GM21528 (cell line): ENCODE measurements around the gene TMEM42.

Experiments
- ATAC-seq: cut with Tn5 transposase; IDR thresholded peaks from one replicate; pipeline ENCODE4 v1.9.1; 2021; ENCODE audit warnings: mild to moderate bottlenecking, moderate library complexity; ENCODE audit not compliant: unreplicated experiment, low FRiP score

The TMEM42 gene

GRCh38 chr3:44870375-44871061 lies 8.8 kb downstream of the TMEM42 start:
- ATAC-seq: no peak

DNA sequence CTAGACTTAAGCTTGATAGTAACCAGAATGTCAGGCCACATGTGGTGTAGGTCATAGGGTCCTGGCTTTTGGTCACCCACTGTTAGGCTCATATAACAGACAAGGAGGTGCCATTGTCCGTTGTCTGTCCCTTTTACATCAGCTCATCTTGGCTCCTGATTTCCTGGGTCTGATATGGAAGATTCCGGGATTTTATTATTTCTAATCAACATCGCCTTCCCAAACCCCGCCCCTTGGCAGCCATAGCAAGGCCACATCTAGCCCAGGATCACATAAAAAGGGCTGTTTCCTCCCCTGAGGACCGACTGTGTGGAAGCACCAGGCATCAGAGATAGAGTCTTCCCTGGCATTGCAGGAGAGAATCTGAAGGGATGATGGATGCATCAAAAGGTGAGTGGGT lies 12.6 kb downstream of the TMEM42 start, which contains the start of gene TGM4:
TSS of gene TGM4 (plus strand) at position 301 of the 400 bp plus-strand sequence. CDS start at position 372, 71 bp downstream.
- ATAC-seq: no peak

DNA sequence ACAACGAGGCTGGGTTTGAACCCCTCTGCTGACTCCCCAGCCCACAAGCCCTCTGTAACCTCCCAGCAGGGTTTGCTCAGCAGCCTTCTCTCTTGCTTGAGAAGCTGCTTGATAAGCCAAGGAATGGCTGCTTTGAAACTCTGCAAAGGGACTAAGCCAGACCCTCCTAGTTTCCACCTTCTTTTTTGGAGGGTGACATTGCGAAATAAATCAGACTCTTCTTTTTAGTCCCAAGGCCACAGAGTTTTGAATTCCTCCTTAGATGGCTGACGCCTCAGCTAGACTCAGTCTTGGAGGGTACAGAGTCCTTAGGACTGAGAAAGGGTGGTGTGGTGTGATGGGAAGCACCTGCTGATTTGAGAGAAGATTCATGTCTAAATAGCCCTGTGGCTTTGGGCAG lies 13.9 kb downstream of the TMEM42 start:
- ATAC-seq: no peak

DNA sequence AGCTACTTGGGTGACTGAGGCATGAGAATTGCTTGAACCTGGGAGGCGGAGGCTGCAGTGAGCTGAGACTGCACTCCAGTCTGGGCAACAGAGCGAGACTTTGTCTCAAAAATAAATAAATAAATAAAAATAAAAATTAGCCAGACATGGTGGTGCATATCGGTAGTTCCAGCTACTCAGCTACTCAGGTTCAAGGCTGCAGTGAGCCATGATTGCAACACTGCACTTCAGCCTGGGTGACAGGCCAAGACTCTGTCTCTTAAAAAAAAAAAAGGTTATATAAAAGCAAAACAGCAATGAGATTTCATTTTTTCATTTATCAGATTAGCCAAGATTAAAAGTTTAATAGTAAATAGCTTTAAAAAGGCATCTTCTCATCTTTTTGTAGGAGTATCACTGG lies 15.6 kb downstream of the TMEM42 start:
- no peak for ATAC-seq

DNA sequence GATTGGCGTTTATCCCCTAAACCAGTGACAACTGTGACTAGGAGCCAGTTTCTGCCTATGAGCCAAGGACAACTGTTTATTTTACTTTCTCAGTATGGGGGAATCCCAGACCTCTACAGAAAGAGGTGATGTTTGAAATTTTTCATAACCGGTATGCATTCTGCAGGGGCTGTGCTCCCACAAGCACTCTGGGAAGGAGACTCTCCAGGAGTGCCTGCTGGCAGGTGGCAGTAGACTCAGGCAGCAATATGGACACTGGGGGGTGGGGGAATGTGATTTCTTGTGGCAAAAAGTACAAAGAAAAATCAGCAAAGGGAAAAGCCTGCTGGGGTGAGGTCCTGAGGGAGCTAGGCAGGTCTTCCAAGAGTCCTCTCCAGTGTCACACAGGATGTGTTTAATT lies 18.6 kb downstream of the TMEM42 start:
- no peak for ATAC-seq

DNA sequence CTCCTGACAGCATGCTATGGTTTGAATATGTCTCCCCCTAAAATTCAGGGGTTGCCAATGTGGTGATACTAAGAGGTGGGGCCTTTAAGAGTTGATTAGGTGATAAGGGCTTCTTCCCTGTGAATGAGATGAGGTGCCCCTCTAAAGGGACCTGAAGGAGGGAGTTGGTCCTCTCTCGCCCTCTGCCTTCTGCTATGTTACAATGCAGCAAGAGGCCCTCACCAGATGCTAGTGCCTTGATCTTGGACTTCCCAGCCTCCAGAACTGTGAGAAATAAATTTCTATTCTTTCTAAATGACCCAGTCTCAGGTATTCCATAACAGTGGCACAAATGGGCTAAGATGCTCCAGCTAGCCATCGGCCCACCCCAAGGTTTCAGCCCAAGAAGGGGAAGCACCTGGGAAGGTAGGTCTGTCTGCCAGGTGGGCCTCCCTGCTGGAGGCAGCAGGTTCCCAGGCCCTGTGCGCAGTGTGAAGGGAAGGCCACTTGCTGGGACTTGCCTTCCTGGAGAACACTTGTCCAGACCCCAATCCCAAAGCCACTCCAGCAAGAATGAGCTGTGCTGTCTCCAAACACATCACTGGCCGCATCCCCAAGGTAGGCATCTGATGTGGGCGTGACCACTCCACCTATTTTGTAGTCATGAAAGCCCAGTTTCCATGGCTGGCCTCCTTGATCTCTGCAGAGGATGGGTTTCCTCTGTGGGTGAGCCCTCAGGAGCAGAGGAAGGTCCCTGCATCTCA lies 21.7 kb downstream of the TMEM42 start:
- no peak for ATAC-seq

DNA sequence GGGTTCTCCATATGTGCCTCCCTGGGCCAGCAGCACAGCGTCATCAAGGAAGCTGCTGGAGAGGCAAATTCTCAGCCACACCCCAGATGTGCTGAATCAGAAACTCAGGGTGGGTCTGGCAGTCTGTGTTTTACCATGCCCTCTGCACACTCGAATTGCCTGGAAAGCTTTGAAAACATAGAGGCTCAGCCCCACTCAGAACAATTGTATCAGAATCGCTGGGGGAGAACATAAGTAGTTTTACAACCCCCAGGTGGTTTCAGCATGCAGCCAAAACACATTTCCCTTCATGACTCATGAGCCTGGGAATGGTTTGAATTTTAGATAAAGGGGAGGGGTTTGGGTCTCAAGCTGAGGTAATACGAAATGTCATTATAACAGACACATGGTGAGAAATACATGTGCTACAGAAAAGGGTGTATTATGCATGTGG lies 22.3 kb downstream of the TMEM42 start:
- ATAC-seq: no peak

- no peak for ATAC-seq
Measured at GRCh38 chr3:44885618-44886017, 23.9 kb downstream of the TMEM42 start.

DNA sequence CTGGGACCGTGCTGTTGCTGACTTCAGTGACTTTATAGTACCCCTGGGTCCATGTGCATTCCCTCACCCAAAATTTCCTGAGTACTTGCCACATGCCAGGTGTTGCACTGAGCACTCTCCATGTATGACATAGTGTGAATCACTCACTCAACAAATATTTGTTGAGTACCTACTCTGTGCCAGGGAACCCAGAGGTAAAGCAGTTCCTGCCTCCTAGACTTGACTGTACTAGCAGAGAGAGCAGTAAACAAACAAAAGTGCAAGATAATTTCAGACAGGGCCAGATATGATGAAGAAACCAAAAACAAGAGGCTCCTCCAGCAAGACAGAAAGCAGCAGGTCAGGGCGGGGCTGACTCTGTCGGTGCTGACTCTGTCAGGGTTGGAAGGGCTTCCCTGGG lies 24.8 kb downstream of the TMEM42 start:
- ATAC-seq: no peak

DNA sequence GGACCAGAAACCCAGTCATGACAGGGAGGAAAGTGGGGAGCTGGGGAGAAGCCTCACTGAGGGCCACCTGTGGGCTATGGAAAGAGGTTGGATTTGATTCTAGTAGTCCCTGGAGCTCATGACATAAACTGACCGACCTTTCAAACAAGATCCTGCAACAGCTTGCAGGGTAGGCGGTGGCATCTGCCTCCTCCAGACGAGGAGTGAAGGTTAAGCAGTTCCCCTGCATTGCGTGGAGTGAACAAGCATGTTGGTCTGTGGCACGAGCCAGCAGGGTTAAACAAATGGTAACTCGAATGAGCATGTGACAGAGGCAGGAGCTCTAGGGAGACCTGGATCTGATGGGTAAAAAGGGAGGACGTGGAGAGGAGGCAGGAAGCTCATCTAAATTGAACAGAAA lies 25.4 kb downstream of the TMEM42 start:
- ATAC-seq: no peak

GRCh38 chr3:44890258-44890657 lies 28.5 kb downstream of the TMEM42 start:
- ATAC-seq: no peak

DNA sequence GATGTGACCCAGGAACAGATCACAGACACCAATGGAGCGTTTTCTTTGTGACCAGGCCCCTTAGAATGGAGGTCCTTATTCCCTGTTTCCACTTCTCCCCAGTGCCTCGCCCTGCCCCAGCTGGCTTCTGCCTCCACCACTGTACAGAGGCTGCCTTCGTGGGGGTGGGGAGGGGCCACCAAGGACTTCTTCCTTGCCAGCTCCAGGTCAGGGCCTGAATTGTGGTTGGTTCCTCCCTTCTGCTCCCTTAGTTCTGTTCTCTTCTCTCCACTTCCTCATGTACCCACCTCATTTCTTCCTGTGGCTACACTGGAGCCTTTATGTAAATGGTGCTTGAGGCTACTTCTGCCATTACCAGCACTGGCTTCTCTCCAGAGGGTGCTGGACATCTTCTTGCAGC lies 29.1 kb downstream of the TMEM42 start:
- no peak for ATAC-seq

DNA sequence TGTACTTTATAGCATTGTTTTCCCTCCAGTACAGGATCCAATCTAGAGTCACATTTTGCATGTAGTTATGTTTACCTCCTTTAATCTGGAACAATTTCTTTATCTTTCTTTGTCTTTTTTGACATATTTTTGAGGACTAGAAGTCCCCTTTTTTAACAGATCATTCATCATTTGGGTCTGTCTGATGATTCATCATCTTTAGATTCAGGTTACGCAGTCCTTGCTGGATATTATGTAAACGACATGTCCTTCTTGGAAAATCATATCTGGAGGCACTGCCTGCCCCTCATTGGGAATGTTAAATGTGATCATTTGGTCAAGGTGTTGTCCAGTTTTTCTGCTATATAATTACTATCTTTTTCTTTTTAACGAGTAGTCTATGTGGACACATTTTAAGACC lies 31.0 kb downstream of the TMEM42 start:
- ATAC-seq: no peak

DNA sequence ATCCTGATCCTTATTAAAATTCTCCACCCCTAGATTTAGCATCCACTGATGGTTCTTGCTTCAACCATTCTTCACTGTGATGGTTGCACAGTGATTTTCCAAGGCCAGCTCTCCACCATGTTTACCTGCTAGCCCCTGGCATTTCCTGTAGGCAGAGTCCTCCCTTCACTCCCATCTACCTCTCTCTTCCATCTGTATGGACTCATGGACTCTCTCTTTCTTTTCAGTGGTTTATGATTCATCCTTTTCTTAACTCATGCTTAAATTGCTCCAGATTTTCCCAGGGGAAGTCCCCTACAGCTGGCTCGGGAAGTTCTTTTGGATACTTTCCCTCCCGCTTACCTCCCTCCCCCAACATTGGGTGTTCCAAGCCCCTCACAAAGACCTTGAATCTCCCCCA lies 31.4 kb downstream of the TMEM42 start:
- ATAC-seq: no peak

GRCh38 chr3:44894485-44894884 lies 32.8 kb downstream of the TMEM42 start:
- no peak for ATAC-seq

DNA sequence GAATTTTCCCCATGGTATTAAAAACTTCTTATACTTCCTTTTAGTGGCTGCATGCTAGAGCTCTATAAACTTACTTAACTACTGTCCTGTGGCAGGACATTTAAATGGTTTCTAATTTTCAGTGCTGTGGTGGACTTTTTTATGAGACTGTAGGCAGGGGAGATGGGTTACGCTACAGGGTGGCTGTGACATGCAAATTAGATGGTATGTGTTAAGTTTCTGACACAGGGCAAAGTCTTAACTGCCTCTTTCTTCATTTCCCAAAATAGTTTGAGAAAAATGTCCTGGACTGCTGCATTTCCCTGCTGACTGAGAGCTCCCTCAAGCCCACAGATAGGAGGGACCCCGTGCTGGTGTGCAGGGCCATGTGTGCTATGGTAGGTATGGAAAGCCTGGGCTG lies 34.7 kb downstream of the TMEM42 start:
- ATAC-seq: no peak

- no peak for ATAC-seq
Measured at GRCh38 chr3:44899683-44900367, 38.1 kb downstream of the TMEM42 start.

- ATAC-seq: no peak
Measured at GRCh38 chr3:44902628-44903027, 40.9 kb downstream of the TMEM42 start.

GRCh38 chr3:44903314-44903713 lies 41.6 kb downstream of the TMEM42 start:
- ATAC-seq: no peak

GRCh38 chr3:44903751-44904150 lies 42.0 kb downstream of the TMEM42 start:
- ATAC-seq: no peak

DNA sequence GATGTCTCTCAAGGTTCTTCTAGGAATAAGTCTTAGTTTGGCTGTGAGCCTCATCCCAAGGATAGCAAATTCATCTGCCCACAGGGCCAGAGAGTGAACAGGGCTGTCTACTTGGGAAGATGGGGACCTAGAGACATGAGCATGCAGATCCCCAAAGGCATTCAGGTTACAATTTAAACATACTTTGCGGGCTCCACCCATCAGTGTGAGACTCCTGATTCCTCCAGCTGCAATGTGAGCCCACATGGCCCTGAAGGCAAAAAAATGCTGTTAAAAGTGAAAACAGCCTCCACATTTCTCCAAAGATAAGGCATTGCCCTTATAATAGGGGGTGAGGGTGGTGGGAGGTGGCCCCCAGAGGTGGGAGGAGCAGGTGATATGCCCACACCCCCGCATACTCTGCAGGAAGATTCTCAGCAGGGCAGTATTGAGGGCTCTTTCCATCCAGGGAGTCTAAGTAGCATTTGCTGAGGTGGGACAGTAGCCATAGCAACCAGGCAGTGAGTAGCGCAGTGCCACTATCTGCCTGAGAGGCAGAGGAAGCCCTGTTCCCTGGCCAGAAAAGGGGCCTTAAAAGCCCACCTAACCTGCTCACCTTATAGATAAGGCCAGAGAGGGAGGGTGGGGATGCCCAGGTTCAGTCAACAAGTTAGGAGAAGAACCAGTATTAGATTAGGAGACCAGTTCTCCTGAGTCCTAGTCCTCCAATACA lies 43.9 kb downstream of the TMEM42 start:
- no peak for ATAC-seq
